Neutrophil (primary cell): ENCODE results near the gene VSX2.

Source experiments
- H3K27ac ChIP-seq: fragments of 200-600 bp; sonication (generic); 2 replicates; pipeline ENCODE4 v1.5.1; 2016; ENCODE audit warnings: mild to moderate bottlenecking, moderate library complexity
- H3K27me3 ChIP-seq: fragments of 200-600 bp; sonication (generic); 2 replicates; pipeline ENCODE4 v1.6.0; 2016; ENCODE audit warnings: mild to moderate bottlenecking
- H3K36me3 ChIP-seq: fragments of 200-600 bp; sonication (generic); 2 replicates; pipeline ENCODE4 v1.5.1; 2017
- H3K4me1 ChIP-seq, 2 experiments: fragments of 200-600 bp in 1 of 2; sonication (generic) in 1 of 2; 1 replicate in 1 of 2; 2 replicates in 1 of 2; pipeline versions ENCODE4 v1.5.1 to v1.6.1; 2013 to 2016; ENCODE audit warnings: low read depth in 1 of 2, low read length in 1 of 2, mild to moderate bottlenecking in 1 of 2, moderate library complexity in 1 of 2; ENCODE audit not compliant: control insufficient read depth in 1 of 2, insufficient read depth in 1 of 2
- H3K4me3 ChIP-seq, 2 experiments: fragments of 200-600 bp in 1 of 2; sonication (generic) in 1 of 2; 1 replicate in 1 of 2; 2 replicates in 1 of 2; pipeline ENCODE4 v1.5.1; 2013 to 2016; ENCODE audit warnings: low read depth in 1 of 2, low read length in 1 of 2, mild to moderate bottlenecking in 1 of 2, moderate library complexity in 1 of 2
- H3K9me3 ChIP-seq: fragments of 200-600 bp; sonication (generic); 2 replicates; pipeline ENCODE4 v1.5.1; 2016
- TF ChIP-seq, protein P1 (sequence below): fragments of 200-600 bp; sonication (generic); IDR thresholded peaks from 2 replicates; pipeline ENCODE4 v1.5.1; 2016; ENCODE audit warnings: antibody characterized with exemption

The VSX2 gene

DNA sequence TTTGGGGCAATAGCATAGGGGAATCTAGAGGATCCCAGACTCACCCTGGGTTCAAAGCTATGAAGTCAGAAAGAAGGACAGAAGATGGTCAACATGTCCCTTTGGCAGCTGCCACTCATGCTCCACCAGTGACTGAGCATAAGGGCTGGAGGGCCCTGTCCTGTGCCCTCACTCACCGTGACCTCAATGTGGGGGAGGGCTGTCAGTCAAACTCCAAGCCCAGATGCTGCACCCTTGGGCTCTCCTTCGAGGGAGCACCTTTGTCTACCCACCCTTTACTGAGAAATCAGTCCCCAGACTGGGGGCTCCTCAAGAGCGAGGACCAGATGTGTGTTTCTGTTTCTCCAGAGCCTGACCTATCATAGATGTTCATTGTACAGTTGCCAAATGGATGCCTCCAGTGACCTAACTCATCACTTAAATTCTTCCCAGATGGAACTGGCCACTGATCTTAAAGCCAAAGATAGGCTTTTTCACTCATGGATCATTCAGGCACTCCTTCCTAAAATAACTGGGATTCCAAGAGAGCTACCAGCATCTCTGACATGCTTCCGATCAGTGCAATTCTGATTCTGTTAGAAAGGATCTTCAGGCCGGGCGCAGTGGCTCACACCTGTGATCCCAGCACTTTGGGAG is 27.2 kb upstream of the VSX2 start:
- H3K27me3 ChIP-seq = peaks cover 64% of the 10 kb centered on the region
- no peaks in the 10 kb centered on the region for H3K9me3 ChIP-seq
- no peak overlapping the region for H3K4me3 ChIP-seq
- TF ChIP-seq, protein P1, sequence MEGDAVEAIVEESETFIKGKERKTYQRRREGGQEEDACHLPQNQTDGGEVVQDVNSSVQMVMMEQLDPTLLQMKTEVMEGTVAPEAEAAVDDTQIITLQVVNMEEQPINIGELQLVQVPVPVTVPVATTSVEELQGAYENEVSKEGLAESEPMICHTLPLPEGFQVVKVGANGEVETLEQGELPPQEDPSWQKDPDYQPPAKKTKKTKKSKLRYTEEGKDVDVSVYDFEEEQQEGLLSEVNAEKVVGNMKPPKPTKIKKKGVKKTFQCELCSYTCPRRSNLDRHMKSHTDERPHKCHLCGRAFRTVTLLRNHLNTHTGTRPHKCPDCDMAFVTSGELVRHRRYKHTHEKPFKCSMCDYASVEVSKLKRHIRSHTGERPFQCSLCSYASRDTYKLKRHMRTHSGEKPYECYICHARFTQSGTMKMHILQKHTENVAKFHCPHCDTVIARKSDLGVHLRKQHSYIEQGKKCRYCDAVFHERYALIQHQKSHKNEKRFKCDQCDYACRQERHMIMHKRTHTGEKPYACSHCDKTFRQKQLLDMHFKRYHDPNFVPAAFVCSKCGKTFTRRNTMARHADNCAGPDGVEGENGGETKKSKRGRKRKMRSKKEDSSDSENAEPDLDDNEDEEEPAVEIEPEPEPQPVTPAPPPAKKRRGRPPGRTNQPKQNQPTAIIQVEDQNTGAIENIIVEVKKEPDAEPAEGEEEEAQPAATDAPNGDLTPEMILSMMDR = no peak
- no peak overlapping the region for H3K27ac ChIP-seq
- no peaks in the 10 kb centered on the region for H3K36me3 ChIP-seq
- no peaks in the 10 kb centered on the region for H3K4me1 ChIP-seq

DNA sequence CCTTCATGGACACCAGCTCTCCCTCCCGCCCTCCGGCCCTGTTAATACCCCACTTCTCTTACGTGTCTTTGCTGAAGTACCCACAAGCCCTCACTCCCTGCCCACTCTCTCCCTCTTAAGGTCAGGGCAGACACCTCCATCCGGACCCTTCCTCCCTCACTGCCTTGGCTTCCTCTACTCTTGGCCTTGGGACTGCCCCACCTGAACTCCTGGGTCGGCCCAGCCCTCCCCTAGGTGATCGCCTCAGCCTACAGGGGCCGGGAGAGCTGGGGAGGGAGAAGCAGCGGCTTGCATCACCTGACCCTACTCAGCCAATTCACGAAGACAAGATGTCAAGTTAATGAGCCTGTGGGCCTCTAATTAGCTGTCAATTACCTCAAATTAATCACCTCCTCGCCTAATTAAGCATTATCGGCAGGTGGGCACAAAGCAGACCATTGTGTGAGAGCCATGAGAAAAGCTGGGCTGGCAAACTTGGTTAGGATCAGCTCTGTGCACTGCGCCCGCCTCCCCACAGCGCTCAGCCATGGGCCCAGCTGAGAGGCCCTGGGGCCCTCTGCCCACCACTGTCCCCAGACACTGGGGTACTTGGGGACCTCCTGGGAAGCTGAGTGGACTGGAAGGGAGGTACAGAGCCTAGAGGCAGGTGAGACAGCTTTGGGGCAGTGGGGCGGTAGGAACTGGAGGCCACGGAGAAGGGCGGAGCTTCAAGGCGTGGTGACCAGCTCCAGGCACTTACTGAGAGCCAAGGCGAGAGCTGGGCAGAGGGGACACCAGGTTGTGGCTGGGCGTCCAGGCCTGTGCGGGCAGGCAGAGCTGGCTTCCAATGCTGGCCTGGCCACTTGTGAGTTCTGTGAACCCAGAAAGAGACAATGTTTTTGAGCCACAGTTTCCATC is 25.1 kb upstream of the VSX2 start:
- Histone ChIP-seq H3K27ac (no peak overlapping the region), H3K36me3 (no peaks in the 10 kb centered on the region), H3K4me3 (no peak overlapping the region), H3K27me3 (peaks cover 69% of the 10 kb centered on the region), H3K4me1 (peaks cover 4 to 5% of the 10 kb centered on the region in 2 experiments), H3K9me3 (no peaks in the 10 kb centered on the region)
- TF ChIP-seq, protein P1 = no peak

- H3K4me1 ChIP-seq = peaks cover 4 to 5% of the 10 kb centered on the region in 2 experiments
- TF ChIP-seq, protein P1 = no peak
These were observed 22.6 kb upstream of the VSX2 start for GRCh38 chr14:74216671-74217070.

GRCh38 chr14:74217672-74218448 is 21.4 kb upstream of the VSX2 start:
- H3K4me3 ChIP-seq = no peak overlapping the region
- no peak overlapping the region for H3K27ac ChIP-seq
- H3K27me3 ChIP-seq = peaks cover 68% of the 10 kb centered on the region
- TF ChIP-seq, protein P1 = no peak
- no peaks in the 10 kb centered on the region for H3K9me3 ChIP-seq
- H3K4me1 ChIP-seq = peaks cover 4 to 5% of the 10 kb centered on the region in 2 experiments
- no peaks in the 10 kb centered on the region for H3K36me3 ChIP-seq

More at GRCh38 chr14:74216671-74217070, 22.6 kb upstream of the VSX2 start:
- Histone ChIP-seq H3K27ac (no peak overlapping the region), H3K9me3 (no peaks in the 10 kb centered on the region), H3K4me3 (no peak overlapping the region), H3K36me3 (no peaks in the 10 kb centered on the region), H3K27me3 (peaks cover 67% of the 10 kb centered on the region)

DNA sequence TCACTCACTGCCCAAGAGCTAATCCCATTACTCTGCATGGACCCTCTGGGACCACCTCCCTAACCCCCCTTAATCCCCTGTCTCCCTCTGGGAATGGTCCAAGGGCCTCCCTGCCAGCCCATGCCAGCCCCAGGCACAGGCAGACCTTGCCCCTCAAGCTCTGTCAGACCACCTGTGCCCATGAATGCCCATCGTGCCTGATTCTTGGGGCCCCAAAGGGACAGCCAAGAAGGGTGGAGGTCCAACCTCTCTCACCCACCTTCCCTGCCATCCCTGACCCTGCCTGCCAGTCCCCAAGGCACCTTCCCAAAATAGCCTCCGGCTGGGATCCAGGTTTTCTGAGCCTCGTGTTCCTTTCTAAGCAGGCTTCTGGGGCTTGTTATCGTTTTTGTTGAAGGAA is 20.8 kb upstream of the VSX2 start:
- H3K4me1 ChIP-seq = peaks cover 4 to 5% of the 10 kb centered on the region in 2 experiments
- H3K27ac ChIP-seq = no peak overlapping the region
- no peaks in the 10 kb centered on the region for H3K36me3 ChIP-seq
- TF ChIP-seq, protein P1 = no peak
- H3K9me3 ChIP-seq = no peaks in the 10 kb centered on the region
- peaks cover 68% of the 10 kb centered on the region for H3K27me3 ChIP-seq
- H3K4me3 ChIP-seq = no peak overlapping the region
